UCSD-AML1 (cell line): ENCODE results near the gene TMEM187.

ENCODE experiments used
- DNase-seq: peaks from one replicate; lab custom pipeline; 2025; ENCODE audit not compliant: unreplicated experiment; lab: John Stamatoyannopoulos, UW

TMEM187 gene

GRCh38 chrX:153953892-153954557 is 18.5 kb upstream of the TMEM187 start:
- DNase-seq = no peak

GRCh38 chrX:153954558-153955227 is 17.9 kb upstream of the TMEM187 start:
- no peak for DNase-seq

GRCh38 chrX:153955228-153955732 is 17.3 kb upstream of the TMEM187 start:
- DNase-seq = no peak

GRCh38 chrX:153956044-153956907 is 16.3 kb upstream of the TMEM187 start:
- DNase-seq = no peak

- no peak for DNase-seq
Measured at GRCh38 chrX:153957224-153957623, 15.3 kb upstream of the TMEM187 start.

- no peak for DNase-seq
Measured at GRCh38 chrX:153958605-153959004, 13.9 kb upstream of the TMEM187 start.

GRCh38 chrX:153959649-153960048 is 12.9 kb upstream of the TMEM187 start:
- no peak for DNase-seq

- DNase-seq = no peak
Measured at GRCh38 chrX:153960077-153960476, 12.5 kb upstream of the TMEM187 start.

GRCh38 chrX:153960786-153961185 is 11.8 kb upstream of the TMEM187 start:
- DNase-seq = no peak

- DNase-seq = no peak
Measured at GRCh38 chrX:153961292-153961691, 11.3 kb upstream of the TMEM187 start.

- DNase-seq = no peak
Measured at GRCh38 chrX:153963546-153963945, 9.0 kb upstream of the TMEM187 start.

- DNase-seq = no peak
Measured at GRCh38 chrX:153964105-153964504, 8.4 kb upstream of the TMEM187 start.

GRCh38 chrX:153965406-153965805 is 7.1 kb upstream of the TMEM187 start:
- DNase-seq = no peak

- DNase-seq = no peak
Measured at GRCh38 chrX:153966283-153966688, 6.3 kb upstream of the TMEM187 start.

- no peak for DNase-seq
Measured at GRCh38 chrX:153966841-153967535, 5.6 kb upstream of the TMEM187 start.

GRCh38 chrX:153967536-153968224 is 4.9 kb upstream of the TMEM187 start:
- DNase-seq = peak; percentile 33

- no peak for DNase-seq
Measured at GRCh38 chrX:153968255-153968654, 4.3 kb upstream of the TMEM187 start.

GRCh38 chrX:153968754-153969124 is 3.8 kb upstream of the TMEM187 start:
- peak; percentile 40 for DNase-seq

- no peak for DNase-seq
Measured at GRCh38 chrX:153969125-153969903, 3.2 kb upstream of the TMEM187 start.

- peak; percentile 54 for DNase-seq
Measured at GRCh38 chrX:153969904-153970356, 2.6 kb upstream of the TMEM187 start.
